Upper lobe of left lung (tissue), 6 donors: ENCODE measurements around the gene FKRP. TPM values are rescaled to one million over a fixed set of nuclear protein-coding genes. Genes with fewer than 3 reads are reported as not detected.
A peak's percentile ranks its signal among the peaks of the same experiment; 100 is the strongest.

ENCODE experiments used
- ATAC-seq, 2 donors: fragments of 200-7000 bp; cut with Tn5 transposase; one replicate each; pipeline ENCODE4 v1.9.1; 2022; ENCODE audit warnings: mild to moderate bottlenecking in 2 of 2, moderate library complexity in 2 of 2; ENCODE audit not compliant: low FRiP score in 2 of 2
- DNase-seq, 2 donors: peaks; one replicate each; pipeline ENCODE4 v3.0.0-alpha.2; 2019 to 2020
- H3K27ac ChIP-seq, 4 donors: fragments of 200-600 bp; sonication (generic); one replicate each; pipeline ENCODE4 v1.5.1; 2016 to 2019
- H3K27me3 ChIP-seq, 4 donors: fragments of 200-600 bp; sonication (generic); one replicate each; pipeline ENCODE4 v1.5.1; 2017 to 2019
- H3K36me3 ChIP-seq, 4 donors: fragments of 200-600 bp; sonication (generic); one replicate each; pipeline ENCODE4 v1.5.1; 2016 to 2019
- H3K4me1 ChIP-seq, 4 donors: fragments of 200-600 bp; sonication (generic); one replicate each; pipeline ENCODE4 v1.5.1; 2018 to 2019
- H3K4me3 ChIP-seq, 4 donors: fragments of 200-600 bp; sonication (generic); one replicate each; pipeline ENCODE4 v1.5.1; 2017 to 2019; ENCODE audit warnings: mild to moderate bottlenecking in 2 of 4, moderate library complexity in 1 of 4
- H3K9me3 ChIP-seq, 4 donors: fragments of 200-600 bp; sonication (generic); one replicate each; pipeline ENCODE4 v1.5.1; 2018 to 2019
- EP300 ChIP-seq, 4 donors: sonication (generic); formaldehyde crosslinking; IDR thresholded peaks; one replicate each; pipeline ENCODE4 v1.5.1; 2017; ENCODE audit warnings: antibody characterized with exemption in 4 of 4, control low read depth in 2 of 4
- POLR2A ChIP-seq, 4 donors: fragments of 450-650 bp; IDR thresholded peaks; one replicate each; pipeline ENCODE4 v1.5.1; 2016 to 2017; ENCODE audit warnings: antibody characterized with exemption in 4 of 4, mild to moderate bottlenecking in 2 of 4
- POLR2AphosphoS5 ChIP-seq, 2 donors: sonication (generic); formaldehyde crosslinking; IDR thresholded peaks; one replicate each; pipeline ENCODE4 v1.5.1; 2017; ENCODE audit warnings: antibody characterized with exemption in 2 of 2
- WGBS, 2 donors: methylation state at CpG; one replicate each; pipeline ENCODE4 v1.1.5; 2017 to 2018; 5-methylcytosine and 5-hydroxymethylcytosine counted together
- total RNA-seq, 6 donors: library from RNA; depleted of rRNA in 4 of 6; stranded (reverse); fragments of >200 nt in 4 of 6; gene quantifications; one replicate each; pipeline versions ENCODE4 v1.1.0 to v1.2.1, GENCODE V29; 2016 to 2021
- TF ChIP-seq, protein P1 (sequence below), 6 experiments: fragments of 450-650 bp in 4 of 6; fragments of 200-600 bp in 2 of 6; sonication (generic) in 2 of 6; IDR thresholded peaks; one replicate each; pipeline ENCODE4 v1.5.1; 2016 to 2019; ENCODE audit warnings: antibody characterized with exemption in 6 of 6
- donor health status: DM: no; HTN: no; CAD: no; lungs with moderate emphysema.
- donor health status: DM: no; HTN: yes; CAD: no; lungs with severe emphysema.

FKRP gene
- total RNA-seq, 6 donors from 2014 or later: 16.6 to 26.2 (median 19.3) TPM

DNA sequence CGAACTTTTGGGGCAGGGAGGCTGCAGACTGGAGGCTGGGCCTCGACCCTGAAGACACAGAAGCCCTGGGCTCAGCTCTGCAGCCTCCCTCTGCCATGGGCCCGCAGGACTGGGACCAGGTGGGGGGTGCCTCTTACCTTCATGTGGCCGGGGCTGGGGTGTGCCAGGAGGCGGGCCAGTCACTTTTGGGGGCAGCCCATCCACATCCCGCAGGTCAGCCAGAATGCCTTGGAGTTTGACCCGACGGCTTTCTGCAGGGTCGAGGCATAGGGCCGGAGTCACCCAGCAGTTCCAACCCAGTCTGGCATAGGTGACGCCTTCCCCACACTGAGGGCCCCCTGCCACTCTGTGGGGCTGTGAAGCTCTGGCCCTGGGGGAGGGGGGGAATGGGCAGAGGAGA, 18.1 kb upstream of the FKRP start:
- H3K9me3 ChIP-seq: no peaks in the 10 kb centered on the region
- ATAC-seq (no peak), DNase-seq (no peak)
- 81 to 83% methylated on average over 8 to 11 of the region's 11 CpGs for WGBS, 2 donors
- peaks cover 36 to 62% (median 40%) of the 10 kb centered on the region in 4 donors for H3K4me1 ChIP-seq
- no peak overlapping the region for H3K4me3 ChIP-seq
- H3K27me3 ChIP-seq: no peaks in the 10 kb centered on the region
- TF ChIP-seq, protein P1, sequence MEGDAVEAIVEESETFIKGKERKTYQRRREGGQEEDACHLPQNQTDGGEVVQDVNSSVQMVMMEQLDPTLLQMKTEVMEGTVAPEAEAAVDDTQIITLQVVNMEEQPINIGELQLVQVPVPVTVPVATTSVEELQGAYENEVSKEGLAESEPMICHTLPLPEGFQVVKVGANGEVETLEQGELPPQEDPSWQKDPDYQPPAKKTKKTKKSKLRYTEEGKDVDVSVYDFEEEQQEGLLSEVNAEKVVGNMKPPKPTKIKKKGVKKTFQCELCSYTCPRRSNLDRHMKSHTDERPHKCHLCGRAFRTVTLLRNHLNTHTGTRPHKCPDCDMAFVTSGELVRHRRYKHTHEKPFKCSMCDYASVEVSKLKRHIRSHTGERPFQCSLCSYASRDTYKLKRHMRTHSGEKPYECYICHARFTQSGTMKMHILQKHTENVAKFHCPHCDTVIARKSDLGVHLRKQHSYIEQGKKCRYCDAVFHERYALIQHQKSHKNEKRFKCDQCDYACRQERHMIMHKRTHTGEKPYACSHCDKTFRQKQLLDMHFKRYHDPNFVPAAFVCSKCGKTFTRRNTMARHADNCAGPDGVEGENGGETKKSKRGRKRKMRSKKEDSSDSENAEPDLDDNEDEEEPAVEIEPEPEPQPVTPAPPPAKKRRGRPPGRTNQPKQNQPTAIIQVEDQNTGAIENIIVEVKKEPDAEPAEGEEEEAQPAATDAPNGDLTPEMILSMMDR (IDR thresholded peaks at IDR 0.05): no peak
- no peak for TF ChIP-seq EP300 (IDR thresholded peaks at IDR 0.05)
- TF ChIP-seq POLR2AphosphoS5 (IDR thresholded peaks at IDR 0.05): no peak
- TF ChIP-seq POLR2A (IDR thresholded peaks at IDR 0.05): no peak
- H3K27ac ChIP-seq: peak overlapping the region in 3 of 4 donors; percentile 23 to 69 (median 57)
- H3K36me3 ChIP-seq: peaks cover 46 to 100% (median 83%) of the 10 kb centered on the region in 4 donors

DNA sequence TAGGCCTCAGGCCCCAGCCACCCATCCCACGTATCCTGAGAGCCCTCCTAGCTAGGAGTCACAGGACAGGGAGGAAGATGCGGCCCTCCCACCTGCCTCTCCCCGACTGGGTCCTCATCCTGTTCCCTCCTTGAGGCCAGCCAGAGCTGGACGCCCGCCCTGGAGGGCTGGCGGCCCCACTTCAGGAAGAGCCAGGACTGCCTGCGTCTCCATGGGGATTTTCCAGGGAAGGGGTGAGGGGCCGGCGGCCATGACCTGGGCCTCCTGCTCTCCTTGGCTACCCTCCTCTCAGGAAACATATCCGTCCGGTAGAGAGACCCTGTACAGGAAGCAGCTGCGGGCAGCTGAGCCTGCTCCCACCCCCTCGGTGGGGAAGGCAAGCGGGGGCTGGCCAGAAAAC, 17.6 kb upstream of the FKRP start:
- H3K4me3 ChIP-seq: no peak overlapping the region

DNA sequence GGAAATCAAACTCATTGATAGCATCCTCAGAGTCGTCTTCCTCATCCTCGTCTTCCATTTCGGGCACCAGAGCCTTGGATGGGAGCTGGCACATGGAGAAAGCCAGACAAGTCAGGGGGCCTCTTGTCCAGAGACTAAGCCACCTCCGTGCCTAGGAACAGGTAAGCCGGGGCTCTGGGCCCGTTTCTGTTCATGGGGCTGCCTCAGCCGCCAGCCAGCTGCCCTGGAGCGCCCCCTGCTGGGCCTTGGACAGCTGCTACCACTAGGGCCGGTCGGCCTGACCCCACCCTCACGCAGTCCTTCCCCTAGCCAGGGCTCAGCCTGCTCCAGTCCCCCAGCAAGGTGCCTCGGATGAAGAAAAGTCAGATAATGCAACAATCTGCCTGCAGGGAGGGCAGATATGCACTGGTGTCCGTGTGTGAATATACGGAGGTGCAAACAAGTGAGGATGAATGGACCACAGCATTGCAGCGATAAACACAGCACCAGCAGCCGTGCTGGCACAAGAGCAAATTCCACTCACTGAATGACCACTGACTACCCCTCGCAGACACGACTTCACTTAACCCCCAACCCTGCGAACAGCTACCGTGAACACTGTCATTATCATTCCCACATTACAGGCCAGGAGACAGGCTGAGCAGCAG, 17.0 kb upstream of the FKRP start:
- ATAC-seq: peak; percentile 72 to 73
- peak; percentile 81 to 94 for DNase-seq
- Histone ChIP-seq H3K36me3 (peaks cover 46 to 100% (median 83%) of the 10 kb centered on the region in 4 donors), H3K4me1 (peaks cover 40 to 55% (median 44%) of the 10 kb centered on the region in 4 donors), H3K9me3 (no peaks in the 10 kb centered on the region), H3K27me3 (no peaks in the 10 kb centered on the region), H3K4me3 (no peak overlapping the region), H3K27ac (peak overlapping the region in 3 of 4 donors; percentile 23 to 69 (median 46))
- WGBS, 2 donors: 42 to 66% methylated on average over 8 to 20 of the region's 20 CpGs
- TF ChIP-seq POLR2AphosphoS5 (IDR thresholded peaks at IDR 0.05) (no peak), POLR2A (IDR thresholded peaks at IDR 0.05) (no peak)
- TF ChIP-seq, protein P1 (IDR thresholded peaks at IDR 0.05): peak; percentile 91 to 95 (median 94)

More for the DNA sequence above, 17.6 kb upstream of the FKRP start:
- 62% methylated on average over 12 of the region's 14 CpGs; no CpG with 5 or more reads in 1 of the 2 donors for WGBS, 2 donors
- Histone ChIP-seq H3K36me3 (peaks cover 46 to 100% (median 83%) of the 10 kb centered on the region in 4 donors), H3K27ac (peak overlapping the region in 3 of 4 donors; percentile 23 to 69 (median 46)), H3K27me3 (no peaks in the 10 kb centered on the region), H3K4me1 (peaks cover 40 to 60% (median 44%) of the 10 kb centered on the region in 4 donors), H3K9me3 (no peaks in the 10 kb centered on the region)
- peak in 1 of 2 donors; percentile 12 for TF ChIP-seq POLR2AphosphoS5 (IDR thresholded peaks at IDR 0.05)
- TF ChIP-seq, protein P1 (IDR thresholded peaks at IDR 0.05): no peak
- DNase-seq (no peak), ATAC-seq (peak in 1 of 2 donors; percentile 6)

DNA sequence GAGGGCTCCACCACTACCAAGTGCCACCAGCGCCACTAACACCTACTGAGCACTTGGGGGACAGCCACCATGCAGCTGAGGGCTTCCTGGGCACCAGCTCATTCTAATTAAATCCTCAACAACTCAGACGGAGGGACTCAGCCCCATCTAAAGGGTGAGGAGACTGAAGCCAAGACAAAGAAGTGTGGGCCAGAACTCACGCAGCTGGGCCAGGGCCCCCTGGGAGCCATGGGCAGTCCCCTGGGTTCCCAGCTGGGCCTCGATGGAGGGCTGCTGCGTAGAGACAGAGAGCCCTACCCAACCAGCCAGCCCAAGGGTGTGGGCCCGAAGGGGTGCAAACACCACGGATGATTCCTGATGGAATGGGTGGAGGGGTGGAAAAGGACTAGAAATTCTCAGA, 16.2 kb upstream of the FKRP start:
- Histone ChIP-seq H3K4me3 (no peak overlapping the region), H3K4me1 (peaks cover 40 to 56% (median 44%) of the 10 kb centered on the region in 4 donors), H3K27ac (no peak overlapping the region), H3K27me3 (no peaks in the 10 kb centered on the region), H3K36me3 (peaks cover 42 to 98% (median 81%) of the 10 kb centered on the region in 4 donors), H3K9me3 (no peaks in the 10 kb centered on the region)
- DNase-seq (no peak), ATAC-seq (no peak)
- 94 to 100% methylated on average over 1 to 6 of the region's 7 CpGs for WGBS, 2 donors
- no peak for TF ChIP-seq POLR2A (IDR thresholded peaks at IDR 0.05)
- no peak for TF ChIP-seq EP300 (IDR thresholded peaks at IDR 0.05)
- TF ChIP-seq, protein P1 (IDR thresholded peaks at IDR 0.05): no peak
- TF ChIP-seq POLR2AphosphoS5 (IDR thresholded peaks at IDR 0.05): no peak
